SU-DHL-6 (cell line): ENCODE measurements around the gene AGPAT3.

Experiments used
- EZH2phosphoT487 ChIP-seq: fragments of 200-600 bp; sonication (generic), shearing (Covaris generic); conservative IDR thresholded peaks from 2 replicates; pipeline ENCODE4 v1.6.1; 2018; ENCODE audit warnings: mild to moderate bottlenecking, antibody characterized with exemption, low read length, moderate library complexity, mixed read lengths
- TF ChIP-seq, protein P1 (sequence below): fragments of 200-600 bp; sonication (generic); IDR thresholded peaks from one replicate; pipeline ENCODE4 v1.5.1; 2017; ENCODE audit warnings: antibody characterized with exemption, mild to moderate bottlenecking, low read length, moderate library complexity; ENCODE audit not compliant: insufficient read depth, poor library complexity, severe bottlenecking

DNA sequence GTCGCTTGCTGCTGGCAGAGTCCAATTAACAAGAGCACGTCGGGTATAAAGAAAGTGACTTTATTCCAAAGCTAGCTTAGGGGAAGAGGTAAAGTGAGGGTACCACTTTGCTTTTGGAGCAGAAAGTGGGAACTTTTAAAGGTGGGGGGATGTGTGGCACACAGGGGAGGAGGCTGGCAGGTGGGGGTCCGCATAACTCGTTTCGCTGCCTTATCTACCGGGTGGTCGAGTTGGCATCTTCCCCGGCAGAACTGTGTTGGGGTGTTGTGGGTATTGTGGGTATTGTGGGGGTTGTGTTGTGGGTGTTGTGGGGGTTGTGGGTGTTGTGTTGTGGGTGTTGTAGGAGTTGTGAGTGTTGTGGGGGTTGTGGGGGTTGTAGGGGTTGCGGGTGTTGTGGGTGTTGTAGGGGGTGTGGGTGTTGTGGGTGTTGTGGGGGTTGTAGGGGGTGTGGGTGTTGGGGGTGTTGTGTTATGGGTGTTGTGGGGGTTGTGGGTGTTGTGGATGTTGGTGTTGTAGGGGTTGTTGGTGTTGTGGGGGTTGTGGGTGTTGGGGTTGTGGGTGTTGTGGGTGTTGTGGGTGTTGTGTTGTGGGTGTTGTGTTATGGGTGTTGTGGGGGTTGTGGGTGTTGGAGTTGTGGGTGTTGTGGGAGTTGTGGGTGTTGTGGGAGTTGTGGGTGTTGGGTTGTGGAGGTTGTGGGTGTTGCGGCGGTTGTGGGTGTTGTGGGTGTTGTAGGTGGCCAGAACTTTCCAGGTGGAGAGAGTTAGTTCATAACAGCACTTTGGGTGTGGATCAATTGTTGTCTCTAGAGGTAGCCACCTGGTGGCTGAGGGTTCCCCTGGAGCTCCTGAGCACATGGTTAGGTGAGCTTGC lies 52.7 kb downstream of the AGPAT3 start:
- TF ChIP-seq, protein P1, sequence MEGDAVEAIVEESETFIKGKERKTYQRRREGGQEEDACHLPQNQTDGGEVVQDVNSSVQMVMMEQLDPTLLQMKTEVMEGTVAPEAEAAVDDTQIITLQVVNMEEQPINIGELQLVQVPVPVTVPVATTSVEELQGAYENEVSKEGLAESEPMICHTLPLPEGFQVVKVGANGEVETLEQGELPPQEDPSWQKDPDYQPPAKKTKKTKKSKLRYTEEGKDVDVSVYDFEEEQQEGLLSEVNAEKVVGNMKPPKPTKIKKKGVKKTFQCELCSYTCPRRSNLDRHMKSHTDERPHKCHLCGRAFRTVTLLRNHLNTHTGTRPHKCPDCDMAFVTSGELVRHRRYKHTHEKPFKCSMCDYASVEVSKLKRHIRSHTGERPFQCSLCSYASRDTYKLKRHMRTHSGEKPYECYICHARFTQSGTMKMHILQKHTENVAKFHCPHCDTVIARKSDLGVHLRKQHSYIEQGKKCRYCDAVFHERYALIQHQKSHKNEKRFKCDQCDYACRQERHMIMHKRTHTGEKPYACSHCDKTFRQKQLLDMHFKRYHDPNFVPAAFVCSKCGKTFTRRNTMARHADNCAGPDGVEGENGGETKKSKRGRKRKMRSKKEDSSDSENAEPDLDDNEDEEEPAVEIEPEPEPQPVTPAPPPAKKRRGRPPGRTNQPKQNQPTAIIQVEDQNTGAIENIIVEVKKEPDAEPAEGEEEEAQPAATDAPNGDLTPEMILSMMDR = no peak
- TF ChIP-seq EZH2phosphoT487 = no peak
